B cell (primary cell): ENCODE measurements around the gene DDOST. TPM values are rescaled to one million over a fixed set of nuclear protein-coding genes. Genes with fewer than 3 reads are reported as not detected.
"Not testable (repeated sequence)": the region's sequence is repeated elsewhere in the genome, so short reads cannot be mapped to it uniquely, and the experiment has no call there.

Experiments used
- ATAC-seq: fragments of 200-7000 bp; cut with Tn5 transposase; one replicate; pipeline ENCODE4 v1.10.0; 2021; ENCODE audit warnings: low read depth, mild to moderate bottlenecking, moderate number of reproducible peaks, moderate library complexity
- CTCF ChIA-PET: fragments of 350-600 bp; sonication (Branson Sonifier 250); formaldehyde crosslinking; loops from one replicate; lab custom pipeline; 2021; ENCODE audit warnings: antibody characterized with exemption, inconsistent platforms; lab: Charles Lee
- POLR2A ChIA-PET: fragments of 350-600 bp; sonication (Branson Sonifier 250); formaldehyde crosslinking; loops from one replicate; lab custom pipeline; 2021; ENCODE audit warnings: antibody characterized with exemption; lab: Charles Lee
- DNase-seq: peaks from one replicate; pipeline ENCODE4 v3.0.0; 2013
- H2AFZ ChIP-seq: 2 replicates; pipeline ENCODE4 v1.6.1; 2012; ENCODE audit warnings: mild to moderate bottlenecking, low read depth, low read length; ENCODE audit not compliant: insufficient read depth, poor library complexity, severe bottlenecking
- H3K27ac ChIP-seq, 2 donors: 1 replicate in 1 of 2; 2 replicates in 1 of 2; pipeline ENCODE4 v1.5.1; 2012 to 2013; ENCODE audit warnings: low read length in 2 of 2, mild to moderate bottlenecking in 2 of 2, moderate library complexity in 1 of 2
- H3K27me3 ChIP-seq, 4 experiments: fragments of 200-600 bp in 1 of 4; sonication (generic) in 1 of 4; replicated peaks in 1 of 4; 1 replicate in 2 of 4; 2 replicates in 2 of 4; pipeline versions ENCODE4 v1.6.1 to v1.7.0; 2013 to 2016; ENCODE audit warnings: low read length in 3 of 4, mild to moderate bottlenecking in 2 of 4, mixed read lengths in 1 of 4, moderate library complexity in 1 of 4; ENCODE audit not compliant: insufficient read depth in 4 of 4, control insufficient read depth in 3 of 4; ENCODE audit errors: control extremely low read depth in 1 of 4
- H3K36me3 ChIP-seq, 2 experiments: replicated peaks in 1 of 2; 1 replicate in 1 of 2; 2 replicates in 1 of 2; pipeline versions ENCODE4 v1.6.1 to v1.7.1; 2013; ENCODE audit warnings: low read length in 1 of 2; ENCODE audit not compliant: insufficient read depth in 2 of 2, control insufficient read depth in 1 of 2; ENCODE audit errors: control extremely low read depth in 1 of 2, extremely low read depth in 1 of 2
- H3K4me1 ChIP-seq, 2 donors: fragments of 200-600 bp in 1 of 2; sonication (generic) in 1 of 2; 1 replicate in 1 of 2; 2 replicates in 1 of 2; pipeline versions ENCODE4 v1.5.1 to v1.6.1; 2013 to 2017; ENCODE audit warnings: low read length in 2 of 2; ENCODE audit not compliant: control insufficient read depth in 2 of 2, insufficient read depth in 2 of 2
- H3K4me2 ChIP-seq: replicated peaks from 2 replicates; pipeline ENCODE3; 2012; ENCODE audit warnings: mild to moderate bottlenecking, low read depth, low read length; ENCODE audit not compliant: poor library complexity, severe bottlenecking
- H3K4me3 ChIP-seq, 5 experiments: fragments of 200-600 bp in 1 of 5; sonication (generic) in 1 of 5; 1 replicate in 3 of 5; 2 replicates in 2 of 5; pipeline versions ENCODE4 v1.5.1 to v1.7.0; 2011 to 2016; ENCODE audit warnings: low read length in 4 of 5, mild to moderate bottlenecking in 4 of 5, low read depth in 2 of 5, control low read depth in 1 of 5, moderate library complexity in 1 of 5; ENCODE audit not compliant: insufficient read depth in 1 of 5; ENCODE audit errors: control extremely low read depth in 1 of 5, extremely low read depth in 1 of 5
- H3K79me2 ChIP-seq: fragments of 200-600 bp; sonication (generic); one replicate; pipeline ENCODE4 v1.6.0; 2016; ENCODE audit warnings: low read length; ENCODE audit not compliant: control insufficient read depth, insufficient read depth
- H3K9ac ChIP-seq: fragments of 200-600 bp; sonication (generic); 2 replicates; pipeline ENCODE4 v1.6.1; 2017; ENCODE audit warnings: mild to moderate bottlenecking, low read length, moderate library complexity
- H3K9me3 ChIP-seq, 3 donors: one replicate each; pipeline versions ENCODE4 v1.6.1 to v1.7.1; 2013; ENCODE audit warnings: low read length in 2 of 3; ENCODE audit not compliant: control insufficient read depth in 2 of 3, insufficient read depth in 1 of 3; ENCODE audit errors: control extremely low read depth in 1 of 3
- H4K20me1 ChIP-seq: 2 replicates; pipeline ENCODE4 v1.6.0; 2012; ENCODE audit warnings: mild to moderate bottlenecking, low read length; ENCODE audit not compliant: insufficient read depth, control insufficient read depth, poor library complexity, severe bottlenecking
- H3K27ac Mint-ChIP-seq: one replicate; pipeline ENCODE4 v1.8.0; 2021; ENCODE audit warnings: mixed read lengths
- H3K27me3 Mint-ChIP-seq: one replicate; pipeline ENCODE4 v1.8.0; 2021; ENCODE audit warnings: mixed read lengths
- H3K4me1 Mint-ChIP-seq: one replicate; pipeline ENCODE4 v1.8.0; 2021; ENCODE audit warnings: mixed read lengths
- H3K4me3 Mint-ChIP-seq: one replicate; pipeline ENCODE4 v1.8.0; 2021; ENCODE audit warnings: mixed read lengths
- H3K9me3 Mint-ChIP-seq: one replicate; pipeline ENCODE4 v1.8.0; 2022; ENCODE audit warnings: mixed read lengths; ENCODE audit not compliant: insufficient read depth
- CTCF ChIP-seq: fragments of 200-600 bp; IDR thresholded peaks from one replicate; pipeline ENCODE4 v1.8.0; 2022; ENCODE audit warnings: antibody characterized with exemption, mild to moderate bottlenecking
- EZH2 ChIP-seq: IDR thresholded peaks from 2 replicates; pipeline ENCODE4 v1.6.1; 2012; ENCODE audit warnings: borderline replicate concordance, low read depth, mild to moderate bottlenecking, moderate library complexity, low read length; ENCODE audit not compliant: insufficient read depth, poor library complexity, severe bottlenecking
- WGBS: methylation state at CpG from one replicate; pipeline ENCODE4 v1.1.5; 2013; ENCODE audit warnings: missing lambda C conversion rate; ENCODE audit not compliant: insufficient coverage; 5-methylcytosine and 5-hydroxymethylcytosine counted together
- intact Hi-C: fragments of 100-400 bp; cut with micrococcal nuclease; formaldehyde crosslinking; loops from one replicate; pipeline ENCODE4 v1.10.0; 2022
- polyA plus RNA-seq: library from polyadenylated mRNA; depleted of rRNA; stranded (reverse); fragments of >200 nt; gene quantifications from 2 replicates; pipeline ENCODE4 v1.2.3, GENCODE V29; 2012
- total RNA-seq, 2 donors: library from RNA; stranded (reverse); fragments of 120-200 nt in 1 of 2; gene quantifications; 1 replicate in 1 of 2; 2 replicates in 1 of 2; pipeline versions ENCODE4 v1.2.3 to v1.2.4, GENCODE V29; 2013 to 2022

Gene DDOST
- total and polyA plus RNA-seq, 2 donors (not counting 1 experiment from before 2014, with no cell fraction given): 73.5 to 99.2 TPM

- H3K4me1 Mint-ChIP-seq: peaks cover 11% of the 10 kb centered on the region
- POLR2A ChIA-PET: no interaction called here
- peaks cover 6% of the 10 kb centered on the region for H3K9me3 Mint-ChIP-seq
- CTCF ChIA-PET: no interaction called here
- H3K27me3 Mint-ChIP-seq: peaks cover 11% of the 10 kb centered on the region
- Histone ChIP-seq H3K9ac (no peak overlapping the region), H2AFZ (no peak overlapping the region), H3K4me2 (no peak overlapping the region), H3K9me3 (peaks cover 0 to 13% (median 3%) of the 10 kb centered on the region in 3 donors), H3K79me2 (no peaks in the 10 kb centered on the region), H3K27ac (no peak overlapping the region), H3K4me3 (no peak overlapping the region), H4K20me1 (no peaks in the 10 kb centered on the region), H3K27me3 (peaks cover 0 to 4% (median 0%) of the 10 kb centered on the region in 4 experiments), H3K36me3 (no peaks in the 10 kb centered on the region), H3K4me1 (peaks cover 18 to 28% of the 10 kb centered on the region in 2 donors)
- H3K4me3 Mint-ChIP-seq: no peak overlapping the region
- ATAC-seq (no peak), DNase-seq (no peak)
- TF ChIP-seq CTCF (no peak), EZH2 (no peak)
- WGBS: 100% methylated on average over 1 of the region's 5 CpGs
- H3K27ac Mint-ChIP-seq: no peak overlapping the region
- intact Hi-C loops: no loop called here
Observed at GRCh38 chr1:20680269-20680668, 19.1 kb upstream of the DDOST start.

GRCh38 chr1:20678599-20678998, 17.4 kb upstream of the DDOST start:
- Histone ChIP-seq H3K27me3 (peaks cover 0 to under 1% (median 0%) of the 10 kb centered on the region in 4 experiments), H3K27ac (no peak overlapping the region), H3K9me3 (peaks cover 0 to 13% (median 3%) of the 10 kb centered on the region in 3 donors), H3K9ac (peak overlapping the region; percentile 14), H3K4me2 (peak overlapping the region; percentile 49), H4K20me1 (no peaks in the 10 kb centered on the region), H2AFZ (no peak overlapping the region), H3K79me2 (no peaks in the 10 kb centered on the region), H3K4me3 (peak overlapping the region in 2 of 5 experiments; percentile 9 to 23), H3K36me3 (no peaks in the 10 kb centered on the region), H3K4me1 (peaks cover 18 to 28% of the 10 kb centered on the region in 2 donors)
- intact Hi-C loops: no loop called here
- DNase-seq (peak; percentile 51), ATAC-seq (peak; percentile 31)
- Mint-ChIP-seq H3K27ac (peak overlapping the region; percentile 27), H3K4me1 (peaks cover 11% of the 10 kb centered on the region), H3K4me3 (peak overlapping the region; percentile 72), H3K27me3 (peaks cover 4% of the 10 kb centered on the region), H3K9me3 (peaks cover 6% of the 10 kb centered on the region)
- 30% methylated on average over 4 of the region's 6 CpGs for WGBS
- POLR2A ChIA-PET: no interaction called here
- CTCF ChIA-PET: interaction anchor here (0.7 kb wide), 1 partner anchor 18 kb away, joined by 3 read pairs; no protein-coding TSS in a partner anchor
- TF ChIP-seq CTCF: no peak
- TF ChIP-seq EZH2: no peak

- DNase-seq, H3K4me2 ChIP-seq, H2AFZ ChIP-seq, H3K27me3 ChIP-seq, H4K20me1 ChIP-seq, H3K79me2 ChIP-seq, H3K4me1 ChIP-seq, ATAC-seq, H3K4me3 Mint-ChIP-seq, H3K27ac Mint-ChIP-seq, intact Hi-C loops, CTCF ChIA-PET, H3K4me1 Mint-ChIP-seq, H3K4me3 ChIP-seq, H3K27me3 Mint-ChIP-seq, H3K9me3 Mint-ChIP-seq, H3K27ac ChIP-seq, H3K36me3 ChIP-seq, POLR2A ChIA-PET, H3K9ac ChIP-seq: not testable (repeated sequence)
- 69% methylated on average over 6 of the region's 11 CpGs for WGBS
- peaks cover 0 to 13% (median 3%) of the 10 kb centered on the region in 3 donors for H3K9me3 ChIP-seq
Observed at GRCh38 chr1:20673626-20674025, 12.5 kb upstream of the DDOST start.
